Activated T-cell treated with anti-CD3 and anti-CD28 coated beads, Interleukin-2, amount 50 U/mL, for 24 hours (primary cell): Measurements from ENCODE around the gene LRRC1.

Source experiments
- DNase-seq: peaks from one replicate; pipeline ENCODE4 v3.0.0-alpha.2; 2020
- H3K27ac Mint-ChIP-seq: 2 replicates; pipeline ENCODE4 v1.8.0; 2020; ENCODE audit warnings: mild to moderate bottlenecking, mixed read lengths
- H3K27me3 Mint-ChIP-seq: 2 replicates; pipeline ENCODE4 v1.8.0; 2020; ENCODE audit warnings: mixed read lengths
- H3K36me3 Mint-ChIP-seq: 2 replicates; pipeline ENCODE4 v1.8.0; 2020; ENCODE audit warnings: low read depth, mixed read lengths
- H3K4me1 Mint-ChIP-seq: 2 replicates; pipeline ENCODE4 v1.8.0; 2020; ENCODE audit warnings: low read depth, mixed read lengths
- H3K4me3 Mint-ChIP-seq: 2 replicates; pipeline ENCODE4 v1.8.0; 2020; ENCODE audit warnings: mild to moderate bottlenecking, moderate library complexity, mixed read lengths
- H3K9me3 Mint-ChIP-seq: 2 replicates; pipeline ENCODE4 v1.8.0; 2020; ENCODE audit warnings: mixed read lengths

LRRC1 gene

DNA sequence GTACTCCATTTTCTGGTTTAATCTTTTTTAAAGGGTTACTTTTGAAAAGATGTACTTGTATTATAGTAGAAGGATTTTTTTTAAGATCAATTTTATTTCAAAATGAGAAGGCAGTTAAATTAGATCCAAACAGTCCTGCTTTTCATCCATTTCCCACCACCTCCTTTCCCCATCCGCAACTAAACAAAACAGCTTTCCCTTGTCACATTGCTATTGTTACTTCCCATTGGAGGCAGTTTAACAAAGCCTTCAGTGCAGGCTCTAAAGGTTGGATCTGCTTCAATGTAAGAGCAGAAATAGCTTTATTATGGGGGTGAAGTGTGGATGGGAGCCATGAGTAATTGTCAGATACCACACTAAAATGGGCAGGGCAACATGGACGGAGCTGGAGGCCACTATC lies 65.7 kb downstream of the LRRC1 start:
- H3K9me3 Mint-ChIP-seq, result no peaks in the 10 kb centered on the region
- H3K4me1 Mint-ChIP-seq, result peaks cover 2% of the 10 kb centered on the region
- no peak overlapping the region for H3K27ac Mint-ChIP-seq
- no peak for DNase-seq
- H3K27me3 Mint-ChIP-seq, result no peaks in the 10 kb centered on the region
- H3K4me3 Mint-ChIP-seq, result no peak overlapping the region
- H3K36me3 Mint-ChIP-seq, result no peaks in the 10 kb centered on the region

DNA sequence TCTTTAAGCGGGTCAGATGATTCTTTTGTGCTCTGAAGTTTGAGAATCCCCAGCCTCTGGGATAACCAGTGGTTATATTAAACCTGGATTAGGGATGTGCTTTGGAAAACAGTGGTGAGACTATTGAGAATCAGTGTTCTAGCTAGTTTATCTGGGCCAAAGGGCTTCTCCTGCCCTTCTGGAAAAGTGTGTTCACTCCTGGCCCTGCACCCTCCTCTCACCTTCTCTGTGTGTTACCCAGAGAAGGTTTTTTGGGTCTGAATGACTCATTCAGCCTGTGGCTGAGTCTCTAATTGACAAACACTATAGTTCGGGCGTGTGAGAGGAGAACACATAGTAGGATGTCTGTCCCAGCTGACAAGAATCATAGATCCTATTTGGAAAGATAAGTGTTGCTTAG lies 66.7 kb downstream of the LRRC1 start:
- no peaks in the 10 kb centered on the region for H3K27me3 Mint-ChIP-seq
- H3K4me1 Mint-ChIP-seq, result peaks cover 2% of the 10 kb centered on the region
- no peaks in the 10 kb centered on the region for H3K9me3 Mint-ChIP-seq
- DNase-seq, result no peak
- no peak overlapping the region for H3K4me3 Mint-ChIP-seq
- H3K27ac Mint-ChIP-seq, result no peak overlapping the region
- no peaks in the 10 kb centered on the region for H3K36me3 Mint-ChIP-seq

DNA sequence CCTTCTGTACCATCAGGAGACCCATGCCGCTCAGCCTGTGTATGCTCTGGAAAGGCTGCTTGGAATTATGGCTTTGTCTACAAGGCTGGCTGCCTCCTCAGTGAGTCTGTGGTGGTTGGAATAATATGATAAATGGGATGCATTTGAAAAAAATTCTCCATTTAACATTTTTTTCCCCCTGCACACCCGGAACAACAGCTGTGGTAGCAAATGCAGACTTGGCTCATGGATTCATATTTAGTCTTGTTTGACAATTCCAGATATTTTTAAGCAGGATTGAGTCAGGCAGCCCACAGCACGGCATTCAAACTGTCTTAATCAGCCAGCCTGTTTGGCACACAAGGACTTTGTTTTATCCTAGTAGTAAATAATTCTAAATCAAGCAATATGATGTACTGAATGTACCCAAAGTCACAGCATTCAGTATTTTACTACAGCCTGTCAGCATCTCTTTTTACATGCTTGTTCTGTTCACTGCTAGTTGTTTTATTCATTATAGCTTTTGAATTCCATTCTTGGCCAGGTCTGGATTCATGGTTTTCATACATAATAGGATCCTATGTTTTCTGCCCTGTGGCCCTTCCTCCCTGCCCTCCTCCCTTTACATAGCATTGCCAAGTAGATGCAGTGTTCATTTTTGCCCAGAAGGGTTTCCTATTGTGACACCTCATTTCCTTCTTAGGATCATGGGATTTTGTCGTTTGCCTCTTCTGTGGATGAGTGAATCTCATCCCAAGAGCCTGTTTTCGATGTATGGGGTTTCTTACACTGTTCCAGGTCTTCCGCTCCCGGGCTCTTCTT lies 68.1 kb downstream of the LRRC1 start:
- no peak overlapping the region for H3K4me3 Mint-ChIP-seq

DNA sequence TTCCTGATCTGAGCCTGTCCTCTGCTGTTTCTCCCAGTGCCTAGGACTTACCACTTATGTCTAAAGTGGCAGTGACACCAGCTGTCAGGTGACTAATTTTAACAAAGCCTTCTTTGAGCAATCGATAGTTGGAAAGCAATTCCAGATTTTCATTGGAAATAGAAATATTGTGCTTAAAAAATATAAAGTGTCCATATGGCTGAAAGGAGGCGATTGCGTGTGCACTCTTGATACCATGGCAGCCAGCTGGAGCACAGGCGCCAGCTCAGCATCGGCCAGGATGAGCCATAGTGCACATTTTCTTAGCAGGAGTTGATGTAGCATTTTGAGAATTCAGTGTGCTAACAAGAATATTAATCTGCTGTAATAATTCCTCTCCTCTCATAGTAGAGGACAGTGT lies 70.0 kb downstream of the LRRC1 start:
- H3K9me3 Mint-ChIP-seq, result no peaks in the 10 kb centered on the region
- H3K36me3 Mint-ChIP-seq, result no peaks in the 10 kb centered on the region
- no peaks in the 10 kb centered on the region for H3K27me3 Mint-ChIP-seq
- DNase-seq, result no peak
- H3K27ac Mint-ChIP-seq, result no peak overlapping the region
- no peak overlapping the region for H3K4me3 Mint-ChIP-seq
- H3K4me1 Mint-ChIP-seq, result peaks cover 2% of the 10 kb centered on the region

More for the DNA sequence above, 68.1 kb downstream of the LRRC1 start:
- DNase-seq, result no peak
- H3K27me3 Mint-ChIP-seq, result no peaks in the 10 kb centered on the region
- peaks cover 2% of the 10 kb centered on the region for H3K4me1 Mint-ChIP-seq
- no peaks in the 10 kb centered on the region for H3K36me3 Mint-ChIP-seq
- no peak overlapping the region for H3K27ac Mint-ChIP-seq
- no peaks in the 10 kb centered on the region for H3K9me3 Mint-ChIP-seq

DNA sequence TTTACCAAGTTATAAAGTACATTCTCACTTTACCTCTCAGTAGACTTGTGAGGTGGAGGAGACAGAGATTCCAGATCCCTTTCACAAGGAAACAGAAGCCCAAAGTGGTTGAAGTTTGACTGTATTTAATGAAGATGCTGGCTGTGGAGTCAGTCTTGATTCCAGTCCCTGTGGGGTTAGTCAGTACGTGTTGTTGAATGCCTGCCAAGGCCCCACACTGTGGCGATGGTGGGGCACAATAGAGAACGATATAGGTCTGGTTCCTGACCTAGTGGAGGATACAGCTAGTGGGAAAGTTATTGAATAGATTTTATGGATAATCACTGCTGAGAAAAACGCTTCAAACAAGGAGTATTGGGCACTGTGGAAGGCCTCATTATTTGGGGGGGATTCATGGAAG lies 71.4 kb downstream of the LRRC1 start:
- H3K36me3 Mint-ChIP-seq, result no peaks in the 10 kb centered on the region
- H3K9me3 Mint-ChIP-seq, result no peaks in the 10 kb centered on the region
- no peak overlapping the region for H3K27ac Mint-ChIP-seq
- no peaks in the 10 kb centered on the region for H3K27me3 Mint-ChIP-seq
- no peak for DNase-seq
- H3K4me3 Mint-ChIP-seq, result no peak overlapping the region
- H3K4me1 Mint-ChIP-seq, result peaks cover 4% of the 10 kb centered on the region

- no peak overlapping the region for H3K27ac Mint-ChIP-seq
- no peak overlapping the region for H3K4me3 Mint-ChIP-seq
- DNase-seq, result no peak
- peaks cover 3% of the 10 kb centered on the region for H3K4me1 Mint-ChIP-seq
- no peaks in the 10 kb centered on the region for H3K9me3 Mint-ChIP-seq
- H3K36me3 Mint-ChIP-seq, result peaks cover 1% of the 10 kb centered on the region
- no peaks in the 10 kb centered on the region for H3K27me3 Mint-ChIP-seq
Measured at GRCh38 chr6:53868626-53869025, 73.8 kb downstream of the LRRC1 start.

DNA sequence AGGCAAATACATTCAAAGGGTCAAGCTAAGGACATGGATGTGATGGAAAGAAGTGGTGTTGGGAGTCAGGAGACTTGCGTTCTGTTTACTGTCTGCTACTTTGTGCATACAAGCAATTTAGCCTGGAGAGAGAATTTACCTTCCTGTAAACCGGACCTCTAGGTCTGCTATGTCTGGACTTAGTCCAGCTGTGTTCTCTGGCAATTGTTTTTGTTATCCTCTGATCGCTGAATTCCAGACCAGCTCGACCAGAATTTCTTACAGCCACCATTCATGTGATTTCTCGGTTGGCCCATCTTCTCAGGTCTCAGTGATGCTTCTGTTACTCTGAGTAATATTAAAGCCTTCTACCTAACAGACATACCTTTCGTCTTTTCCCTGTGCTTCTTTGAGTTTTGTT lies 75.2 kb downstream of the LRRC1 start:
- H3K4me3 Mint-ChIP-seq, result no peak overlapping the region
- no peak overlapping the region for H3K27ac Mint-ChIP-seq
- DNase-seq, result no peak
- H3K9me3 Mint-ChIP-seq, result no peaks in the 10 kb centered on the region
- H3K27me3 Mint-ChIP-seq, result no peaks in the 10 kb centered on the region
- peaks cover 2% of the 10 kb centered on the region for H3K36me3 Mint-ChIP-seq
- peaks cover 3% of the 10 kb centered on the region for H3K4me1 Mint-ChIP-seq

- Mint-ChIP-seq H3K36me3 (peaks cover 5% of the 10 kb centered on the region), H3K4me1 (peaks cover 3% of the 10 kb centered on the region), H3K9me3 (peaks cover 3% of the 10 kb centered on the region), H3K4me3 (no peak overlapping the region), H3K27me3 (no peaks in the 10 kb centered on the region), H3K27ac (no peak overlapping the region)
- no peak for DNase-seq
Measured at GRCh38 chr6:53873922-53874321, 79.1 kb downstream of the LRRC1 start.

GRCh38 chr6:53874964-53875363 lies 80.2 kb downstream of the LRRC1 start:
- no peak overlapping the region for H3K27ac Mint-ChIP-seq
- H3K36me3 Mint-ChIP-seq, result peaks cover 5% of the 10 kb centered on the region
- DNase-seq, result no peak
- no peak overlapping the region for H3K4me3 Mint-ChIP-seq
- peaks cover 3% of the 10 kb centered on the region for H3K4me1 Mint-ChIP-seq
- H3K9me3 Mint-ChIP-seq, result peaks cover 3% of the 10 kb centered on the region
- H3K27me3 Mint-ChIP-seq, result no peaks in the 10 kb centered on the region

DNA sequence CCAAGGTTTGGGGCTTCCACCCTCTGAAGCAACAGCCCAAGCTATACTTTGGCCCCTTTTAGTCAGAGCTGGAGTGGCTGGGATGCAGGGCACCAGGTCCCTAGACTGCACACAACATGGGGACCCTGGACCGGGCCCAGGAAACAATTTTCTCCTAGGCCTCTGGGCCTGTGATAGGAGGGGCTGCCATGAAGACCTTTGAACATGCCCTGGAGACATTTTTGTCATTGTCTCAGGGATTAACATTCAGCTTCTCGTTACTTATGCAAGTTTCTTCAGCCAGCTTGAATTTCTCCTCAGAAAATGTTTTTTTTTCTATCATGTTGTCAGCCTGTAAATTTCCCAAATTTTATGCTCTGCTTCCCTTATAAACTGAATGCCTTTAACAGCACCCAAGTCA lies 82.3 kb downstream of the LRRC1 start:
- Mint-ChIP-seq H3K27me3 (no peaks in the 10 kb centered on the region), H3K27ac (no peak overlapping the region), H3K36me3 (peaks cover 5% of the 10 kb centered on the region), H3K4me3 (no peak overlapping the region), H3K4me1 (no peaks in the 10 kb centered on the region), H3K9me3 (peaks cover 3% of the 10 kb centered on the region)
- no peak for DNase-seq

DNA sequence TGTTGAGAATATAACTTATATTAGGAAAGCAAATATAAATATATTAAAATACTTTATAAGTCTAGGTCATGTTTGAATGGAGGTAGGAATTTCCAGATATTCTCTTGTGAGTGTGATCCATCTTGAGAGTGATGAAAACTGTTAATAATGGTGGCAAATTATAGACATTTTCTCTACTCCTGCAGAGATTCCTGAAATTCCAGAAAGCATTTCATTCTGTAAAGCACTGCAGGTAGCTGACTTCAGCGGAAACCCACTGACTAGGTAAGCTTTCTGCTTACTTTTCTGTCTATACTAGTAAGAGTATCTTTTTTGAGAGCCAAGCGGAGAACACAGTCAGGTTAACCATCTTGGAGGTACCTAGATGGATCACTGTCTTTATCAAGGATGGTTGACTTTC lies 84.0 kb downstream of the LRRC1 start:
- Mint-ChIP-seq H3K36me3 (peaks cover 5% of the 10 kb centered on the region), H3K27ac (no peak overlapping the region), H3K4me1 (no peaks in the 10 kb centered on the region), H3K27me3 (no peaks in the 10 kb centered on the region), H3K4me3 (no peak overlapping the region), H3K9me3 (peaks cover 3% of the 10 kb centered on the region)
- no peak for DNase-seq

GRCh38 chr6:53879608-53880007 lies 84.8 kb downstream of the LRRC1 start:
- H3K4me1 Mint-ChIP-seq, result no peaks in the 10 kb centered on the region
- H3K4me3 Mint-ChIP-seq, result no peak overlapping the region
- H3K9me3 Mint-ChIP-seq, result peaks cover 3% of the 10 kb centered on the region
- no peak for DNase-seq
- no peaks in the 10 kb centered on the region for H3K27me3 Mint-ChIP-seq
- H3K36me3 Mint-ChIP-seq, result peaks cover 5% of the 10 kb centered on the region
- no peak overlapping the region for H3K27ac Mint-ChIP-seq

DNA sequence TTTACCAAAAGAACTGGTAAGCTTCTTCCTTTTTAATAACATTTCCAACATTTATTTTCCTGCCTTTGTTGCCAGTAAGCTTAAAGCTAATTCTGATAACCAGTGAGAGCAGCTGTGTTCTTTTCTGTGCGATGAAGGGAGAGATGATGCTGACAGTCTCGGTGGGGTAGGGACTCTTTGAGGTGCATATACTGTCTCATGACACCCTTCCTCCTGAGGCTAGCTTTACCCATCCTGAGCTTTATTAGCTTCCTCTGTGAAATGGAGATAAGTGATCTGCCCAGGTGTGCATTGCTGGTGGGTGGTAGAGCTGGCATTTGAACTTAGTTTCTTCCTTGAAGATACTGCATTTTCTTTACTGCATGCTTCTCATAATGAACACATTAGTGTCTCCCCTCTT lies 92.5 kb downstream of the LRRC1 start:
- Mint-ChIP-seq H3K9me3 (no peaks in the 10 kb centered on the region), H3K36me3 (peaks cover 3% of the 10 kb centered on the region), H3K27me3 (no peaks in the 10 kb centered on the region), H3K27ac (no peak overlapping the region), H3K4me3 (no peak overlapping the region), H3K4me1 (peaks cover 11% of the 10 kb centered on the region)
- DNase-seq, result no peak

- Mint-ChIP-seq H3K4me1 (peaks cover 20% of the 10 kb centered on the region), H3K36me3 (no peaks in the 10 kb centered on the region), H3K27me3 (no peaks in the 10 kb centered on the region), H3K27ac (no peak overlapping the region), H3K4me3 (no peak overlapping the region), H3K9me3 (no peaks in the 10 kb centered on the region)
- DNase-seq, result no peak
Measured at GRCh38 chr6:53888931-53889330, 94.1 kb downstream of the LRRC1 start.

DNA sequence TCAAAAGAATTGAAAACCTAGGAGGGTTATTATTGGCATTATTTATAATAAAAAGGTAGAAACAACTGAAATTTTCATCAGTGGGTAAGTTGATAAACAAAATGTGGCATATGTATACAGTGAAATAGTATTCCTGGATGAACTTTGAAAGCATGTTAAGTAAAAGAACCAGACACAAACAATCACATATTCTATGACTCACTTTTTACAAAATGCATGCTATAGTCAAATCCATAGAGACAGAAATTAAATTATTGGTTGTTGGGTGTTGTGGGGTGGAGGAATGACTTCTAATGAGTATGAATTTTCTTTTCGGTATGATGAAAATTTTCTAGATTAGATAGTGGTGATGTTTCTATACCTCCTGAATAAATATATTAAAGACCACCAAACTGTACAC lies 94.6 kb downstream of the LRRC1 start:
- Mint-ChIP-seq H3K27me3 (no peaks in the 10 kb centered on the region), H3K9me3 (no peaks in the 10 kb centered on the region), H3K4me3 (no peak overlapping the region), H3K36me3 (no peaks in the 10 kb centered on the region), H3K27ac (no peak overlapping the region), H3K4me1 (peaks cover 25% of the 10 kb centered on the region)
- no peak for DNase-seq

- H3K36me3 Mint-ChIP-seq, result no peaks in the 10 kb centered on the region
- H3K4me3 Mint-ChIP-seq, result no peak overlapping the region
- DNase-seq, result no peak
- H3K27me3 Mint-ChIP-seq, result no peaks in the 10 kb centered on the region
- peak overlapping the region; percentile 46 for H3K27ac Mint-ChIP-seq
- H3K9me3 Mint-ChIP-seq, result no peaks in the 10 kb centered on the region
- H3K4me1 Mint-ChIP-seq, result peaks cover 28% of the 10 kb centered on the region
Measured at GRCh38 chr6:53892707-53893106, 97.9 kb downstream of the LRRC1 start.
